HuH-7 (cell line): ENCODE data around the gene HEXIM2.
"Not testable (repeated sequence)": the region's sequence is repeated elsewhere in the genome, so short reads cannot be mapped to it uniquely, and the experiment has no call there.

Experiments
- DNase-seq: peaks from one replicate; pipeline ENCODE4 v3.0.0; 2011; ENCODE audit warnings: low spot score

Gene HEXIM2

GRCh38 chr17:45170280-45170930 is 8.7 kb downstream of the HEXIM2 start:
- no peak for DNase-seq

GRCh38 chr17:45170931-45171337 is 9.3 kb downstream of the HEXIM2 start:
- peak; percentile 36 for DNase-seq

GRCh38 chr17:45171338-45172231 is 9.9 kb downstream of the HEXIM2 start:
- DNase-seq, result peak; percentile 56

GRCh38 chr17:45172232-45172540 is 10.5 kb downstream of the HEXIM2 start:
- no peak for DNase-seq

- no peak for DNase-seq
Observed at GRCh38 chr17:45172541-45173286, 11.0 kb downstream of the HEXIM2 start.

- DNase-seq, result no peak
Observed at GRCh38 chr17:45175759-45176115, 14.1 kb downstream of the HEXIM2 start.

- DNase-seq, result no peak
Observed at GRCh38 chr17:45177563-45177962, 15.9 kb downstream of the HEXIM2 start.

- DNase-seq, result no peak
Observed at GRCh38 chr17:45184144-45184543, 22.5 kb downstream of the HEXIM2 start.

- DNase-seq, result no peak
Observed at GRCh38 chr17:45186801-45187354, 25.2 kb downstream of the HEXIM2 start.

GRCh38 chr17:45189009-45189408 is 27.3 kb downstream of the HEXIM2 start:
- no peak for DNase-seq

GRCh38 chr17:45190503-45191255 is 29.0 kb downstream of the HEXIM2 start:
- DNase-seq, result no peak

- no peak for DNase-seq
Observed at GRCh38 chr17:45195424-45195823, 33.7 kb downstream of the HEXIM2 start.

GRCh38 chr17:45197108-45197507 is 35.4 kb downstream of the HEXIM2 start:
- no peak for DNase-seq

GRCh38 chr17:45197555-45198334 is 36.1 kb downstream of the HEXIM2 start:
- peak; percentile 85 for DNase-seq

- DNase-seq, result no peak
Observed at GRCh38 chr17:45200701-45201100, 39.0 kb downstream of the HEXIM2 start.

- DNase-seq, result no peak
Observed at GRCh38 chr17:45201457-45201856, 39.8 kb downstream of the HEXIM2 start.

- not testable (repeated sequence) for DNase-seq
Observed at GRCh38 chr17:45201880-45202279, 40.2 kb downstream of the HEXIM2 start.

GRCh38 chr17:45218895-45219661 is 57.4 kb downstream of the HEXIM2 start:
- peak; percentile 87 for DNase-seq
